Testis (tissue), 3 donors: ENCODE data around the gene EMC1. TPM values are rescaled to one million over a fixed set of nuclear protein-coding genes. Genes with fewer than 3 reads are reported as not detected.

ENCODE experiments used
- DNase-seq: peaks from one replicate; pipeline ENCODE4 v3.0.0-alpha.2; 2019
- H3K27ac ChIP-seq, 2 donors: fragments of 200-600 bp; sonication (generic); one replicate each; pipeline ENCODE4 v1.5.1; 2019
- H3K27me3 ChIP-seq: fragments of 200-600 bp; sonication (generic); one replicate; pipeline ENCODE4 v1.5.1; 2019
- H3K36me3 ChIP-seq: fragments of 200-600 bp; sonication (generic); one replicate; pipeline ENCODE4 v1.5.1; 2017; ENCODE audit warnings: low read depth; ENCODE audit errors: missing control alignments
- H3K4me1 ChIP-seq: fragments of 200-600 bp; sonication (generic); one replicate; pipeline ENCODE4 v1.5.1; 2019
- H3K4me3 ChIP-seq, 2 donors: fragments of 200-600 bp; sonication (generic); one replicate each; pipeline ENCODE4 v1.5.1; 2017 to 2019
- H3K9me3 ChIP-seq: fragments of 200-600 bp; sonication (generic); one replicate; pipeline ENCODE4 v1.5.1; 2017
- POLR2A ChIP-seq: fragments of 450-650 bp; IDR thresholded peaks from one replicate; pipeline ENCODE4 v1.6.1; 2017; ENCODE audit warnings: antibody characterized with exemption, mild to moderate bottlenecking, moderate library complexity
- WGBS, 2 donors: methylation state at CpG; one replicate each; pipeline ENCODE4 v1.1.5; 2018; 5-methylcytosine and 5-hydroxymethylcytosine counted together
- intact Hi-C: fragments of 100-400 bp; cut with DNase I; formaldehyde crosslinking; loops from one replicate; pipeline ENCODE4 v1.15.1; 2023; ENCODE audit warnings: low total_unique reads
- polyA plus RNA-seq: library from polyadenylated mRNA; stranded (reverse); fragments of 350-450 nt; fragmentation: Illumina TruSeq; extraction: RNeasy Lipid Tissue Mini Kit (QIAGEN cat#74804); gene quantifications from one replicate; pipeline ENCODE4 v1.2.3, GENCODE V29; 2014; ENCODE audit warnings: low read depth, low replicate concordance; ENCODE audit not compliant: insufficient read depth
- total RNA-seq, 2 donors: library from RNA; depleted of rRNA; stranded (reverse); fragments of >200 nt; gene quantifications; one replicate each; pipeline ENCODE4 v1.2.3, GENCODE V29; 2016
- TF ChIP-seq, protein P1 (sequence below), 3 experiments: fragments of 450-650 bp in 2 of 3; fragments of 200-600 bp in 1 of 3; sonication (generic) in 1 of 3; IDR thresholded peaks; one replicate each; pipeline ENCODE4 v1.5.1; 2016 to 2019; ENCODE audit warnings: antibody characterized with exemption in 3 of 3, mild to moderate bottlenecking in 2 of 3, moderate library complexity in 1 of 3

EMC1 gene
- total and polyA plus RNA-seq, 3 donors from 2014 or later = 41.9 to 114 (median 79.0) TPM

- H3K4me3 ChIP-seq = no peak overlapping the region
- TF ChIP-seq, protein P1, sequence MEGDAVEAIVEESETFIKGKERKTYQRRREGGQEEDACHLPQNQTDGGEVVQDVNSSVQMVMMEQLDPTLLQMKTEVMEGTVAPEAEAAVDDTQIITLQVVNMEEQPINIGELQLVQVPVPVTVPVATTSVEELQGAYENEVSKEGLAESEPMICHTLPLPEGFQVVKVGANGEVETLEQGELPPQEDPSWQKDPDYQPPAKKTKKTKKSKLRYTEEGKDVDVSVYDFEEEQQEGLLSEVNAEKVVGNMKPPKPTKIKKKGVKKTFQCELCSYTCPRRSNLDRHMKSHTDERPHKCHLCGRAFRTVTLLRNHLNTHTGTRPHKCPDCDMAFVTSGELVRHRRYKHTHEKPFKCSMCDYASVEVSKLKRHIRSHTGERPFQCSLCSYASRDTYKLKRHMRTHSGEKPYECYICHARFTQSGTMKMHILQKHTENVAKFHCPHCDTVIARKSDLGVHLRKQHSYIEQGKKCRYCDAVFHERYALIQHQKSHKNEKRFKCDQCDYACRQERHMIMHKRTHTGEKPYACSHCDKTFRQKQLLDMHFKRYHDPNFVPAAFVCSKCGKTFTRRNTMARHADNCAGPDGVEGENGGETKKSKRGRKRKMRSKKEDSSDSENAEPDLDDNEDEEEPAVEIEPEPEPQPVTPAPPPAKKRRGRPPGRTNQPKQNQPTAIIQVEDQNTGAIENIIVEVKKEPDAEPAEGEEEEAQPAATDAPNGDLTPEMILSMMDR (IDR thresholded peaks at IDR 0.05) = no peak
- no peak for TF ChIP-seq POLR2A
- H3K9me3 ChIP-seq = no peaks in the 10 kb centered on the region
- H3K27me3 ChIP-seq = no peaks in the 10 kb centered on the region
- DNase-seq = no peak
- intact Hi-C loops = no loop called here
- peaks cover 54% of the 10 kb centered on the region for H3K4me1 ChIP-seq
- H3K36me3 ChIP-seq = no peaks in the 10 kb centered on the region
- 67 to 74% methylated on average over 3 of the region's 3 CpGs for WGBS, 2 donors
- H3K27ac ChIP-seq = peak overlapping the region; percentile 29 to 43
Observed at GRCh38 chr1:19206947-19207346, 44.4 kb downstream of the EMC1 start.

DNA sequence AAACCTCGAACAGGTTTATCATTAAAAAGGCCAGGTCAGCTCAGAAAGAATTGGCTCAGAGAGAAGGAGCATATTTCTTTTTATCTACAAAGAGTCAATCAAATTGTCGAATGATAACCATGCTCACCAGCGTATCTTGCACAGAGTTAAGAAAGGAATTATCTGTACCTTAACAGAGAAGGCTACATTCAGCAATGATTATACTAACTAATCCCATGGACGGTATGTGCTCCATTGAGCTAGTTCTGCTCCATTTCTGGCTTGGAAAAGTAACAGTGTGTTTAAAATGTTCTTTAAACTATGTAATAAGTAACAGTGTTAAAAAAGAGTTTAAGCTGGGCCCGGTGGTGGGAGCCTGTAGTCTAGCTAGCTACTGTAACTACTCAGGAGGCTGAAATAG is 45.5 kb downstream of the EMC1 start:
- 36 to 38% methylated on average over 5 of the region's 5 CpGs for WGBS, 2 donors
- no peaks in the 10 kb centered on the region for H3K9me3 ChIP-seq
- H3K4me1 ChIP-seq = peaks cover 50% of the 10 kb centered on the region
- no peak overlapping the region for H3K4me3 ChIP-seq
- DNase-seq = peak; percentile 70
- H3K27ac ChIP-seq = peak overlapping the region in 1 of 2 donors; percentile 43
- TF ChIP-seq POLR2A = no peak
- TF ChIP-seq, protein P1 (IDR thresholded peaks at IDR 0.05) = no peak
- intact Hi-C loops = no loop called here
- no peaks in the 10 kb centered on the region for H3K27me3 ChIP-seq
- no peaks in the 10 kb centered on the region for H3K36me3 ChIP-seq

GRCh38 chr1:19205403-19205802 is 45.9 kb downstream of the EMC1 start:
- Histone ChIP-seq H3K27ac (peak overlapping the region in 1 of 2 donors; percentile 43), H3K27me3 (no peaks in the 10 kb centered on the region), H3K36me3 (no peaks in the 10 kb centered on the region), H3K4me3 (no peak overlapping the region), H3K9me3 (no peaks in the 10 kb centered on the region), H3K4me1 (peaks cover 49% of the 10 kb centered on the region)
- no peak for DNase-seq
- TF ChIP-seq POLR2A = no peak
- TF ChIP-seq, protein P1 (IDR thresholded peaks at IDR 0.05) = no peak
- 66 to 71% methylated on average over 1 of the region's 1 CpG for WGBS, 2 donors
- intact Hi-C loops = no loop called here

- Histone ChIP-seq H3K9me3 (no peaks in the 10 kb centered on the region), H3K4me1 (peaks cover 49% of the 10 kb centered on the region), H3K4me3 (no peak overlapping the region), H3K36me3 (no peaks in the 10 kb centered on the region), H3K27me3 (no peaks in the 10 kb centered on the region), H3K27ac (peak overlapping the region in 1 of 2 donors; percentile 43)
- TF ChIP-seq, protein P1 (IDR thresholded peaks at IDR 0.05) = no peak
- no peak for TF ChIP-seq POLR2A
- intact Hi-C loops = no loop called here
- WGBS, 2 donors = 66 to 71% methylated on average over 6 of the region's 6 CpGs
- no peak for DNase-seq
Observed at GRCh38 chr1:19204446-19205266, 46.7 kb downstream of the EMC1 start.

- no peaks in the 10 kb centered on the region for H3K27me3 ChIP-seq
- H3K36me3 ChIP-seq = no peaks in the 10 kb centered on the region
- 54 to 70% methylated on average over 2 of the region's 2 CpGs for WGBS, 2 donors
- H3K9me3 ChIP-seq = no peaks in the 10 kb centered on the region
- intact Hi-C loops = no loop called here
- H3K27ac ChIP-seq = no peak overlapping the region
- H3K4me1 ChIP-seq = peaks cover 45% of the 10 kb centered on the region
- DNase-seq = no peak
- no peak overlapping the region for H3K4me3 ChIP-seq
- TF ChIP-seq, protein P1 (IDR thresholded peaks at IDR 0.05) = no peak
- TF ChIP-seq POLR2A = no peak
Observed at GRCh38 chr1:19203440-19203839, 47.9 kb downstream of the EMC1 start.
